Smooth muscle cell (in vitro differentiated cells): ENCODE results near the gene FYTTD1. TPM values are rescaled to one million over a fixed set of nuclear protein-coding genes. Genes with fewer than 3 reads are reported as not detected.
A peak's percentile ranks its signal among the peaks of the same experiment; 100 is the strongest.

Experiments
- DNase-seq: peaks from one replicate; lab custom pipeline; 2025; ENCODE audit not compliant: unreplicated experiment; lab: John Stamatoyannopoulos, UW
- H2AFZ ChIP-seq: fragments of 200-600 bp; sonication (generic); 2 replicates; pipeline ENCODE4 v1.6.0; 2016; ENCODE audit warnings: antibody characterized with exemption, low read depth, mild to moderate bottlenecking
- H3F3A ChIP-seq: fragments of 200-600 bp; sonication (generic); 2 replicates; pipeline ENCODE4 v1.6.0; 2017; ENCODE audit warnings: antibody characterized with exemption, low read depth
- H3K27ac ChIP-seq: fragments of 200-600 bp; sonication (generic); 2 replicates; pipeline ENCODE4 v1.5.1; 2016; ENCODE audit warnings: low read depth, mild to moderate bottlenecking
- H3K27me3 ChIP-seq: fragments of 200-600 bp; sonication (generic); 2 replicates; pipeline ENCODE4 v1.6.1; 2016; ENCODE audit warnings: low read depth, mild to moderate bottlenecking
- H3K36me3 ChIP-seq: fragments of 200-600 bp; sonication (generic); 2 replicates; pipeline ENCODE4 v1.5.1; 2016; ENCODE audit warnings: low read depth
- H3K4me1 ChIP-seq: fragments of 200-600 bp; sonication (generic); 2 replicates; pipeline ENCODE4 v1.5.1; 2016; ENCODE audit warnings: low read depth
- H3K4me2 ChIP-seq: fragments of 200-600 bp; sonication (generic); 2 replicates; pipeline ENCODE4 v1.6.0; 2016; ENCODE audit warnings: mild to moderate bottlenecking
- H3K4me3 ChIP-seq: fragments of 200-600 bp; sonication (generic); 2 replicates; pipeline ENCODE4 v1.5.1; 2016; ENCODE audit warnings: mild to moderate bottlenecking
- H3K79me2 ChIP-seq: fragments of 200-600 bp; sonication (generic); 2 replicates; pipeline ENCODE4 v1.6.0; 2016; ENCODE audit warnings: low read depth, mild to moderate bottlenecking
- H3K9ac ChIP-seq: fragments of 200-600 bp; sonication (generic); 2 replicates; pipeline ENCODE4 v1.6.0; 2016; ENCODE audit warnings: low read depth
- H3K9me3 ChIP-seq: fragments of 200-600 bp; sonication (generic); replicated peaks from 2 replicates; pipeline ENCODE4 v1.5.1; 2016; ENCODE audit warnings: low read depth
- H4K20me1 ChIP-seq: fragments of 200-600 bp; sonication (generic); 2 replicates; pipeline ENCODE4 v1.6.0; 2016; ENCODE audit warnings: low read depth
- CTCF ChIP-seq: fragments of 200-600 bp; sonication (generic); IDR thresholded peaks from 2 replicates; pipeline ENCODE4 v1.5.1; 2017; ENCODE audit warnings: borderline replicate concordance, mild to moderate bottlenecking, antibody characterized with exemption; ENCODE audit not compliant: insufficient read depth, poor library complexity, severe bottlenecking
- WGBS: methylation state at CpG from one replicate; pipeline ENCODE4 v1.1.7; 2016; ENCODE audit warnings: low lambda C conversion rate; 5-methylcytosine and 5-hydroxymethylcytosine counted together
- polyA plus RNA-seq: library from polyadenylated mRNA; unstranded; fragments of >200 nt; fragmentation: Nextera tagmentation; extraction: Ambion mirVana; gene quantifications from 2 replicates; pipeline ENCODE4 v1.2.1, GENCODE V29; 2016
- total RNA-seq: library from RNA; depleted of rRNA; stranded (reverse); fragments of >200 nt; gene quantifications from 2 replicates; pipeline ENCODE4 v1.2.3, GENCODE V29; 2014

Gene FYTTD1
- total and polyA plus RNA-seq, 2 experiments from 2014 or later, result 32.7 to 33.2 TPM

GRCh38 chr3:197742787-197743186, 6.9 kb upstream of the FYTTD1 start:
- Histone ChIP-seq H3F3A (peaks cover 4% of the 10 kb centered on the region), H4K20me1 (no peaks in the 10 kb centered on the region), H3K9me3 (no peaks in the 10 kb centered on the region), H3K4me1 (no peaks in the 10 kb centered on the region), H3K4me2 (no peak overlapping the region), H3K79me2 (no peaks in the 10 kb centered on the region), H3K4me3 (no peak overlapping the region), H3K36me3 (no peaks in the 10 kb centered on the region), H2AFZ (no peak overlapping the region), H3K9ac (no peak overlapping the region), H3K27me3 (no peaks in the 10 kb centered on the region), H3K27ac (no peak overlapping the region)
- DNase-seq, result no peak
- no peak for TF ChIP-seq CTCF
- WGBS, result 81% methylated on average over 3 of the region's 3 CpGs

- no peak for DNase-seq
Measured at GRCh38 chr3:197746209-197746608, 3.5 kb upstream of the FYTTD1 start.

GRCh38 chr3:197746801-197747237, 2.9 kb upstream of the FYTTD1 start:
- no peak overlapping the region for H3K9ac ChIP-seq
- H3K4me2 ChIP-seq, result no peak overlapping the region
- no peak for TF ChIP-seq CTCF
- H3K9me3 ChIP-seq, result no peaks in the 10 kb centered on the region
- H3K27ac ChIP-seq, result no peak overlapping the region
- H3K4me3 ChIP-seq, result no peak overlapping the region
- no peaks in the 10 kb centered on the region for H3K4me1 ChIP-seq
- H2AFZ ChIP-seq, result no peak overlapping the region
- peaks cover 23% of the 10 kb centered on the region for H3F3A ChIP-seq
- no peaks in the 10 kb centered on the region for H3K27me3 ChIP-seq
- H3K36me3 ChIP-seq, result no peaks in the 10 kb centered on the region
- 82% methylated on average over 4 of the region's 4 CpGs for WGBS
- no peak for DNase-seq
- H3K79me2 ChIP-seq, result peaks cover 8% of the 10 kb centered on the region
- H4K20me1 ChIP-seq, result peaks cover 11% of the 10 kb centered on the region

More at GRCh38 chr3:197746209-197746608, 3.5 kb upstream of the FYTTD1 start:
- Histone ChIP-seq H3K4me2 (no peak overlapping the region), H3K4me3 (no peak overlapping the region), H3K27me3 (no peaks in the 10 kb centered on the region), H4K20me1 (peaks cover 5% of the 10 kb centered on the region), H3K27ac (no peak overlapping the region), H3F3A (peaks cover 19% of the 10 kb centered on the region), H3K9ac (no peak overlapping the region), H3K4me1 (no peaks in the 10 kb centered on the region), H3K36me3 (no peaks in the 10 kb centered on the region), H3K79me2 (peaks cover 2% of the 10 kb centered on the region), H2AFZ (no peak overlapping the region), H3K9me3 (no peaks in the 10 kb centered on the region)
- TF ChIP-seq CTCF, result no peak
- WGBS, result 91% methylated on average over 3 of the region's 3 CpGs

- no peaks in the 10 kb centered on the region for H3K4me1 ChIP-seq
- peak overlapping the region; percentile 90 for H3K4me2 ChIP-seq
- H3K36me3 ChIP-seq, result no peaks in the 10 kb centered on the region
- H3F3A ChIP-seq, result peaks cover 23% of the 10 kb centered on the region
- H3K27me3 ChIP-seq, result no peaks in the 10 kb centered on the region
- DNase-seq, result no peak
- WGBS, result 49% methylated on average over 12 of the region's 12 CpGs
- peaks cover 27% of the 10 kb centered on the region for H3K79me2 ChIP-seq
- H3K4me3 ChIP-seq, result peak overlapping the region; percentile 88
- H3K9ac ChIP-seq, result peak overlapping the region; percentile 85
- H3K9me3 ChIP-seq, result no peaks in the 10 kb centered on the region
- TF ChIP-seq CTCF, result no peak
- peak overlapping the region; percentile 88 for H2AFZ ChIP-seq
- peaks cover 30% of the 10 kb centered on the region for H4K20me1 ChIP-seq
- H3K27ac ChIP-seq, result peak overlapping the region; percentile 84
Measured at GRCh38 chr3:197748597-197749314, 927 bp upstream of the FYTTD1 start.
